OCI-LY7 (cell line): ENCODE results near the gene ZBP1.

ENCODE experiments used
- EZH2phosphoT487 ChIP-seq: fragments of 200-600 bp; sonication (generic); IDR thresholded peaks from 2 replicates; pipeline ENCODE4 v1.6.1; 2018; ENCODE audit warnings: low read depth, borderline replicate concordance, mild to moderate bottlenecking, mixed run types, antibody characterized with exemption, low read length, moderate library complexity, mixed read lengths
- TF ChIP-seq, protein P1 (sequence below): fragments of 200-600 bp; sonication (generic); conservative IDR thresholded peaks from 2 replicates; pipeline ENCODE4 v1.5.1; 2014; ENCODE audit warnings: mild to moderate bottlenecking, antibody characterized with exemption, low read length, moderate library complexity, mixed read lengths

DNA sequence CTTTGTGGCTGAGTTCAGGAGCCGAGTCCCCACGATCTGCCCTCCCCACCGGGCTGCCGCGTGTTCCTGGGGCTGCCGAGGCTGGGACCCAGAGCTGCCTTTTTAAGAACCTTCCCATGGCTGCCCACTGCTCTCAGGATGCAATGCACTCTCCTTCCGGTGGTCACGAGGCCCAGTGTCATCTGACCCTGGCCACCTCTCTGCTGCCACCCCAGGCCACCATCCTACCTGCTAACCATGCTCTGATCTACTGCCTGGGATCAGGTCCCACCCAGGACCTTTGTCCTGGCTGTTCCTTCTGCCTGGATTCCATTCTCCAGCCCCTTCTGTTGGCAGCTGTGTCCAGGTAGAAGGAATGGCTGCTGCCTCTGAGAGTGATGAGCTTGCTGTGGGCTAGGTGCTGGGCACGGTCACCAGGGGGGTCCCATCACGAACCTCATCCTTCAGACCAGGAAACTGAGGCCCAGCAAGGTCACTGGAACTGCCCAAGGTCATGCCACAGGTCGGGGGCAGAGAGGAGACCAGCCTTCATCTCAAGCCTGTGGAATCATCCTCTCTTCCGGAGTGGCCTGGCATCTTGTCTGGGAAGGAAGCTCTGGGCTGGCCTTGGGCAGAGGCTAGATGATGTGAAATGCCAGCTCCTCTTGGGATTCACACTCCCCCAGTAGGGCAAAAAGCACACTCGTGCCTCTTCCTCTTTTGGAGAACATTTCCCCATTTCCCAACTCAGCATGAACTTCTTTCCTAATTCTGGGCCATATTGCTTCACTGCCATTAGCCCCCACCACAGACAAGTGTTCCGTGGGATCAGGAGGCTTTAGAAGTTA lies 38.8 kb downstream of the ZBP1 start:
- TF ChIP-seq, protein P1, sequence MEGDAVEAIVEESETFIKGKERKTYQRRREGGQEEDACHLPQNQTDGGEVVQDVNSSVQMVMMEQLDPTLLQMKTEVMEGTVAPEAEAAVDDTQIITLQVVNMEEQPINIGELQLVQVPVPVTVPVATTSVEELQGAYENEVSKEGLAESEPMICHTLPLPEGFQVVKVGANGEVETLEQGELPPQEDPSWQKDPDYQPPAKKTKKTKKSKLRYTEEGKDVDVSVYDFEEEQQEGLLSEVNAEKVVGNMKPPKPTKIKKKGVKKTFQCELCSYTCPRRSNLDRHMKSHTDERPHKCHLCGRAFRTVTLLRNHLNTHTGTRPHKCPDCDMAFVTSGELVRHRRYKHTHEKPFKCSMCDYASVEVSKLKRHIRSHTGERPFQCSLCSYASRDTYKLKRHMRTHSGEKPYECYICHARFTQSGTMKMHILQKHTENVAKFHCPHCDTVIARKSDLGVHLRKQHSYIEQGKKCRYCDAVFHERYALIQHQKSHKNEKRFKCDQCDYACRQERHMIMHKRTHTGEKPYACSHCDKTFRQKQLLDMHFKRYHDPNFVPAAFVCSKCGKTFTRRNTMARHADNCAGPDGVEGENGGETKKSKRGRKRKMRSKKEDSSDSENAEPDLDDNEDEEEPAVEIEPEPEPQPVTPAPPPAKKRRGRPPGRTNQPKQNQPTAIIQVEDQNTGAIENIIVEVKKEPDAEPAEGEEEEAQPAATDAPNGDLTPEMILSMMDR: no peak
- TF ChIP-seq EZH2phosphoT487: no peak
